Stimulated activated CD4-positive, alpha-beta T cell treated with anti-CD3 and anti-CD28 coated beads, TNF-alpha, amount 100 ng/mL, for 4 hours (primary cell): ENCODE results near the gene RASD1.

ENCODE experiments used
- DNase-seq, 3 experiments: peaks; one replicate each; pipeline ENCODE4 v3.0.0-alpha.2; 2020; ENCODE audit warnings: low read depth in 3 of 3

RASD1 gene

GRCh38 chr17:17496189-17497064 is at the start of gene RASD1:
Gene RASD1 (minus strand): TSS chr17:17496395. CDS start chr17:17496181, 214 bp downstream.
- DNase-seq = peak; percentile 66 to 75 (median 70)

GRCh38 chr17:17545984-17546383 is 49.8 kb upstream of the RASD1 start:
- no peak for DNase-seq

GRCh38 chr17:17545031-17545820 is 49.0 kb upstream of the RASD1 start:
- DNase-seq = no peak

GRCh38 chr17:17542906-17543635 is 46.9 kb upstream of the RASD1 start:
- no peak for DNase-seq

- DNase-seq = no peak
These were observed 45.4 kb upstream of the RASD1 start for GRCh38 chr17:17541640-17542001.

GRCh38 chr17:17540935-17541639 is 44.9 kb upstream of the RASD1 start:
- no peak for DNase-seq

GRCh38 chr17:17540278-17540906 is 44.2 kb upstream of the RASD1 start:
- DNase-seq = no peak

GRCh38 chr17:17539591-17539990 is 43.4 kb upstream of the RASD1 start:
- DNase-seq = no peak

GRCh38 chr17:17538417-17539391 is 42.5 kb upstream of the RASD1 start:
- DNase-seq = no peak

GRCh38 chr17:17537311-17538099 is 41.3 kb upstream of the RASD1 start:
- no peak for DNase-seq

GRCh38 chr17:17536702-17537101 is 40.5 kb upstream of the RASD1 start:
- no peak for DNase-seq

- DNase-seq = no peak
These were observed 39.8 kb upstream of the RASD1 start for GRCh38 chr17:17535957-17536356.

GRCh38 chr17:17533901-17534441 is 37.8 kb upstream of the RASD1 start:
- no peak for DNase-seq

- no peak for DNase-seq
These were observed 36.8 kb upstream of the RASD1 start for GRCh38 chr17:17532991-17533390.

GRCh38 chr17:17531156-17531555 is 35.0 kb upstream of the RASD1 start:
- DNase-seq = no peak

- DNase-seq = no peak
These were observed 32.8 kb upstream of the RASD1 start for GRCh38 chr17:17528696-17529652.

- no peak for DNase-seq
These were observed 31.8 kb upstream of the RASD1 start for GRCh38 chr17:17527956-17528500.
